Measurements from ENCODE around the gene DUSP9. TPM values are rescaled to one million over a fixed set of nuclear protein-coding genes. Genes with fewer than 3 reads are reported as not detected.
A peak's percentile ranks its signal among the peaks of the same experiment; 100 is the strongest.
"Not testable (repeated sequence)": the region's sequence is repeated elsewhere in the genome, so short reads cannot be mapped to it uniquely, and the experiment has no call there.

Gene DUSP9
- total and polyA plus RNA-seq, 11 donors = 0.04 to 0.25 TPM; not detected in 9

GRCh38 chrX:153694687-153695270, 47.8 kb downstream of the DUSP9 start:
- Histone ChIP-seq H3K27me3 (no peaks in the 10 kb centered on the region), H3K9me3 (no peaks in the 10 kb centered on the region), H3K4me3 (no peak overlapping the region), H3K27ac (peak overlapping the region in 2 of 12 donors; percentile 41 to 92), H3K4me1 (peaks cover 0 to 18% (median 0%) of the 10 kb centered on the region in 12 donors), H3K36me3 (peaks cover 0 to 8% (median 0%) of the 10 kb centered on the region in 9 donors)
- DNase-seq (no peak), ATAC-seq (no peak)
- TF ChIP-seq POLR2A (IDR thresholded peaks at IDR 0.05) = no peak
- TF ChIP-seq, protein P1, sequence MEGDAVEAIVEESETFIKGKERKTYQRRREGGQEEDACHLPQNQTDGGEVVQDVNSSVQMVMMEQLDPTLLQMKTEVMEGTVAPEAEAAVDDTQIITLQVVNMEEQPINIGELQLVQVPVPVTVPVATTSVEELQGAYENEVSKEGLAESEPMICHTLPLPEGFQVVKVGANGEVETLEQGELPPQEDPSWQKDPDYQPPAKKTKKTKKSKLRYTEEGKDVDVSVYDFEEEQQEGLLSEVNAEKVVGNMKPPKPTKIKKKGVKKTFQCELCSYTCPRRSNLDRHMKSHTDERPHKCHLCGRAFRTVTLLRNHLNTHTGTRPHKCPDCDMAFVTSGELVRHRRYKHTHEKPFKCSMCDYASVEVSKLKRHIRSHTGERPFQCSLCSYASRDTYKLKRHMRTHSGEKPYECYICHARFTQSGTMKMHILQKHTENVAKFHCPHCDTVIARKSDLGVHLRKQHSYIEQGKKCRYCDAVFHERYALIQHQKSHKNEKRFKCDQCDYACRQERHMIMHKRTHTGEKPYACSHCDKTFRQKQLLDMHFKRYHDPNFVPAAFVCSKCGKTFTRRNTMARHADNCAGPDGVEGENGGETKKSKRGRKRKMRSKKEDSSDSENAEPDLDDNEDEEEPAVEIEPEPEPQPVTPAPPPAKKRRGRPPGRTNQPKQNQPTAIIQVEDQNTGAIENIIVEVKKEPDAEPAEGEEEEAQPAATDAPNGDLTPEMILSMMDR (IDR thresholded peaks at IDR 0.05) = no peak
- intact Hi-C loops (cut with DNase I) = no loop called here
- 61 to 75% (median 70%) methylated on average over 13 to 23 of the region's 23 CpGs for WGBS, 4 donors

DNA sequence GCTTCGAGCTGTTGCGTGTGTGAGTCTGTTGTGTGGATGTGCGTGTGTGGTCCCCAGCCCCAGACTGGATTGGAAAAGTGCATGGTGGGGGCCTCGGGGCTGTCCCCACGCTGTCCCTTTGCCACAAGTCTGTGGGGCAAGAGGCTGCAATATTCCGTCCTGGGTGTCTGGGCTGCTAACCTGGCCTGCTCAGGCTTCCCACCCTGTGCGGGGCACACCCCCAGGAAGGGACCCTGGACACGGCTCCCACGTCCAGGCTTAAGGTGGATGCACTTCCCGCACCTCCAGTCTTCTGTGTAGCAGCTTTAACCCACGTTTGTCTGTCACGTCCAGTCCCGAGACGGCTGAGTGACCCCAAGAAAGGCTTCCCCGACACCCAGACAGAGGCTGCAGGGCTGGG, 49.1 kb downstream of the DUSP9 start:
- no peak for DNase-seq
- H3K9me3 ChIP-seq = no peaks in the 10 kb centered on the region
- intact Hi-C loops (cut with DNase I) = no loop called here
- ATAC-seq = no peak
- H3K27me3 ChIP-seq = no peaks in the 10 kb centered on the region
- no peak overlapping the region for H3K27ac ChIP-seq
- TF ChIP-seq, protein P1 (IDR thresholded peaks at IDR 0.05) = no peak
- TF ChIP-seq POLR2A (IDR thresholded peaks at IDR 0.05) = no peak
- H3K4me1 ChIP-seq = peaks cover 0 to 18% (median 0%) of the 10 kb centered on the region in 12 donors
- 66 to 89% (median 82%) methylated on average over 13 to 15 of the region's 15 CpGs for WGBS, 4 donors
- no peak overlapping the region for H3K4me3 ChIP-seq
- H3K36me3 ChIP-seq = peaks cover 0 to 12% (median 0%) of the 10 kb centered on the region in 9 donors

DNA sequence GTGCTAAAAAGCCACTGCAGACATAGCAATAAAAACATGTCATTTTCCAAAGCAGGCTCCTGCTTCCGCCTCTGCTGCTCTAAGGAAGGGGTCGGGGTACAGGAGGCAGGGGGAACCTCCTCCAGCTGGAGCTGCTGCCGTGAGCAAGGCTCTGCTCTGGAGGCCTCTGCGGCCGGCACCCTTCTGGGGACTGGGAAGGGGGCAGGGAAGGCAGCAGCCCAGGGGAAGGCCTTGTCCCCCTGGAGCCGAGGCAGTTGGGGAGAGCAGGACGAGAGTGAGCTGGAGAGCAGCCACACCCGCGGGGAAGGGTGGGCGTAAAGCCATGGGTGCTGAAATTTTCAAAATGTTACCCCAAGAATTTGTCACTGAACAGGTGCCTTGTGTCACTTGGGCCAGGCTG, 49.5 kb downstream of the DUSP9 start:
- intact Hi-C loops (cut with DNase I); H3K4me3 ChIP-seq; DNase-seq; H3K27me3 ChIP-seq; ATAC-seq; H3K9me3 ChIP-seq: not testable (repeated sequence)
- Histone ChIP-seq H3K36me3 (peaks cover 0 to 16% (median 0%) of the 10 kb centered on the region in 9 donors), H3K4me1 (peaks cover 0 to 16% (median 0%) of the 10 kb centered on the region in 12 donors), H3K27ac (peak overlapping the region in 1 of 12 donors; percentile 82)
- WGBS, 4 donors = 67 to 79% (median 71%) methylated on average over 10 of the region's 10 CpGs

DNA sequence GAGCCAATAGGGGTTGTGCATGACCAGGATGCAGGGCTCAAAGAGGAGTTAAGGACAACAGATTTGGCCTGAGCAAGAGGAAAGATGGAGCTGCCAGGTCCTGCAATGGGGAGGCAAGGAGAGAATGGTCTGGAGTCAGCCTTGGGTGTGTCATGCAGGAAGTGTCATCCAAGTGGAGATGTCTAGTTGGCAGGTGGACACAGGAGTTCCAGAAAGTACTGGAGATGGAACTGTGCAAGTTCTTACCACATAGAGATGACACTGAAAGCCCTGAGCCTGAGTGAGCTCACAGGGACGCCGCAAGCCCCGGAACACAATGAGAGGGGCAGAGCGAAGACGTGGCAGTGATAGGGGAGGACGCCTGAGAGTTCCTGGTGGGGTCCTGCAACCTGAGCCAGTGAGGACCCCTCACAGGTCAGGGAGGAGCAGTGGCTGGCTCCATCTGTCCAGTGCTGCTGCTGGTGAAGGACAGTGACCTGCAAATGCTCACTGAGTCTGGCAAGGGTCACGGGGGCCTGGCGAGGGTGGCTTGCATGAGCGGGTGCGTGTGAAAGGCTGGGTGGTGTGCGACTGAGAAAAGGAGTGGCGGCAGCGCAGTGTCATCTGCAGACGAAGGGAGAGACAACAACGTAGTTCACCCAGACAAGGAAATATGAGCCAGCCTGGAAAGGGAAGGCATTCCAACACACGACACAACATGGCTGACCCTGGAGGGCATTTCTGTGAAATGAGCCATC, 50.2 kb downstream of the DUSP9 start:
- intact Hi-C loops (cut with DNase I); ATAC-seq: not testable (repeated sequence)
- 79 to 85% (median 81%) methylated on average over 16 of the region's 16 CpGs for WGBS, 4 donors

More for the DNA sequence above, 50.2 kb downstream of the DUSP9 start:
- H3K4me1 ChIP-seq = peaks cover 0 to 14% (median 0%) of the 10 kb centered on the region in 12 donors
- H3K27ac ChIP-seq = peak overlapping the region in 2 of 12 donors; percentile 79 to 82
- H3K9me3 ChIP-seq, H3K27me3 ChIP-seq, H3K4me3 ChIP-seq, DNase-seq: not testable (repeated sequence)
- peaks cover 0 to 19% (median 2%) of the 10 kb centered on the region in 9 donors for H3K36me3 ChIP-seq

Measured in heart left ventricle (tissue), 16 donors.